Neutrophil (primary cell): Measurements from ENCODE around the gene LRCOL1.

ENCODE experiments used
- H3K27ac ChIP-seq: fragments of 200-600 bp; sonication (generic); 2 replicates; pipeline ENCODE4 v1.5.1; 2016; ENCODE audit warnings: mild to moderate bottlenecking, moderate library complexity
- H3K27me3 ChIP-seq: fragments of 200-600 bp; sonication (generic); 2 replicates; pipeline ENCODE4 v1.6.0; 2016; ENCODE audit warnings: mild to moderate bottlenecking
- H3K36me3 ChIP-seq: fragments of 200-600 bp; sonication (generic); 2 replicates; pipeline ENCODE4 v1.5.1; 2017
- H3K4me1 ChIP-seq, 2 experiments: fragments of 200-600 bp in 1 of 2; sonication (generic) in 1 of 2; 1 replicate in 1 of 2; 2 replicates in 1 of 2; pipeline versions ENCODE4 v1.5.1 to v1.6.1; 2013 to 2016; ENCODE audit warnings: low read depth in 1 of 2, low read length in 1 of 2, mild to moderate bottlenecking in 1 of 2, moderate library complexity in 1 of 2; ENCODE audit not compliant: control insufficient read depth in 1 of 2, insufficient read depth in 1 of 2
- H3K4me3 ChIP-seq, 2 experiments: fragments of 200-600 bp in 1 of 2; sonication (generic) in 1 of 2; 1 replicate in 1 of 2; 2 replicates in 1 of 2; pipeline ENCODE4 v1.5.1; 2013 to 2016; ENCODE audit warnings: low read depth in 1 of 2, low read length in 1 of 2, mild to moderate bottlenecking in 1 of 2, moderate library complexity in 1 of 2
- H3K9me3 ChIP-seq: fragments of 200-600 bp; sonication (generic); 2 replicates; pipeline ENCODE4 v1.5.1; 2016
- CTCF ChIP-seq: fragments of 200-600 bp; sonication (generic); IDR thresholded peaks from 2 replicates; pipeline ENCODE4 v1.5.1; 2016; ENCODE audit warnings: antibody characterized with exemption

The LRCOL1 gene

GRCh38 chr12:132592282-132592970 lies 18.0 kb downstream of the LRCOL1 start:
- Histone ChIP-seq H3K4me3 (no peak overlapping the region), H3K27ac (no peak overlapping the region), H3K27me3 (peaks cover 64% of the 10 kb centered on the region), H3K4me1 (no peaks in the 10 kb centered on the region), H3K36me3 (no peaks in the 10 kb centered on the region), H3K9me3 (no peaks in the 10 kb centered on the region)
- no peak for TF ChIP-seq CTCF

- no peaks in the 10 kb centered on the region for H3K9me3 ChIP-seq
- no peaks in the 10 kb centered on the region for H3K4me1 ChIP-seq
- H3K27ac ChIP-seq: no peak overlapping the region
- H3K4me3 ChIP-seq: no peak overlapping the region
- H3K27me3 ChIP-seq: peaks cover 53% of the 10 kb centered on the region
- no peaks in the 10 kb centered on the region for H3K36me3 ChIP-seq
- TF ChIP-seq CTCF: no peak
These were observed 19.1 kb downstream of the LRCOL1 start for GRCh38 chr12:132591107-132591935.

- no peak for TF ChIP-seq CTCF
- H3K27ac ChIP-seq: no peak overlapping the region
- H3K4me3 ChIP-seq: no peak overlapping the region
- H3K4me1 ChIP-seq: no peaks in the 10 kb centered on the region
- no peaks in the 10 kb centered on the region for H3K36me3 ChIP-seq
- no peaks in the 10 kb centered on the region for H3K9me3 ChIP-seq
- peaks cover 36% of the 10 kb centered on the region for H3K27me3 ChIP-seq
These were observed 21.3 kb downstream of the LRCOL1 start for GRCh38 chr12:132588821-132589669.

GRCh38 chr12:132588319-132588718 lies 22.1 kb downstream of the LRCOL1 start:
- peaks cover 29% of the 10 kb centered on the region for H3K27me3 ChIP-seq
- H3K4me1 ChIP-seq: no peaks in the 10 kb centered on the region
- no peak overlapping the region for H3K27ac ChIP-seq
- H3K9me3 ChIP-seq: no peaks in the 10 kb centered on the region
- H3K36me3 ChIP-seq: peaks cover 4% of the 10 kb centered on the region
- no peak for TF ChIP-seq CTCF
- H3K4me3 ChIP-seq: no peak overlapping the region

- Histone ChIP-seq H3K27me3 (peaks cover 26% of the 10 kb centered on the region), H3K4me3 (no peak overlapping the region), H3K36me3 (peaks cover 6% of the 10 kb centered on the region), H3K27ac (no peak overlapping the region), H3K4me1 (no peaks in the 10 kb centered on the region), H3K9me3 (no peaks in the 10 kb centered on the region)
- TF ChIP-seq CTCF: no peak
These were observed 22.6 kb downstream of the LRCOL1 start for GRCh38 chr12:132587781-132588180.
